ENCODE results near the gene MSRB3.
"Not testable (repeated sequence)": the region's sequence is repeated elsewhere in the genome, so short reads cannot be mapped to it uniquely, and the experiment has no call there.

The MSRB3 gene

DNA sequence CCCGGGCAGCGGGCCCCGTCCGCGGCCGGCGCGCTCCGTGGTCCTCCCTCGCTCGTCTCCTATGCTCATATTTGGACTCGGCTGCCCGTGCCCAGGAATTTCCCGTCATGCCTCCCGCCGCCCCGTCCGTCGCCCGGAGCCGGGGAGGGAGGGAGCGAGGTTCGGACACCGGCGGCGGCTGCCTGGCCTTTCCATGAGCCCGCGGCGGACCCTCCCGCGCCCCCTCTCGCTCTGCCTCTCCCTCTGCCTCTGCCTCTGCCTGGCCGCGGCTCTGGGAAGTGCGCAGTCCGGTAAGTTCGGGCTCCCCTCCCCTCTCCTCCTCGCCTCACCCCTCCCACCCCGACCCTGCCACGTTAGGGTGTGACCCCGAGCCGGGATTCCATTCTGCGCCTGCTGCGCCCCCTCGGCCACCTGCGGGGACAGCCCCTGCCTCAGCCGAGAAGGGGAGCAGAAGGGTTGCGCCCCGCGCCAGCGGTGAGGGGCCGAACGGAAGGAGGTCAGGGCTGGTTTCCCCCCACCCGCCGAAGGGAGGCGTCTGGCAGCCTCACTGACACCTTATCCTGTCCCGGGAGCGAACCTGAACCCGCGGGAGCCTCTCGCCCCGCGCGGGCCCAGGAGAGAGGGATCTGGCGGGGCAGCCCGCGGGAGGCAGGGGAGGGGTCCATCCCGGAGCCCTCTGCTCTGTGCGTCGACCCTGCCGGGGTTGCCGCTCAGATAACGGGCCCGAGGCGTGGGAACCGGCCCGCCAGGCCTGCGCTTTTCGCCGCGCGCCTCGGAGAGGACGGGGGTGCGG, at the start of gene MSRB3:
Gene MSRB3, plus strand, starts transcription at position 108 of the 793 bp plus-strand sequence. CDS start 29,897 bp downstream, outside the sequence.
- DNase-seq (ENCODE audit: low read depth, low spot score), result no peak

DNA sequence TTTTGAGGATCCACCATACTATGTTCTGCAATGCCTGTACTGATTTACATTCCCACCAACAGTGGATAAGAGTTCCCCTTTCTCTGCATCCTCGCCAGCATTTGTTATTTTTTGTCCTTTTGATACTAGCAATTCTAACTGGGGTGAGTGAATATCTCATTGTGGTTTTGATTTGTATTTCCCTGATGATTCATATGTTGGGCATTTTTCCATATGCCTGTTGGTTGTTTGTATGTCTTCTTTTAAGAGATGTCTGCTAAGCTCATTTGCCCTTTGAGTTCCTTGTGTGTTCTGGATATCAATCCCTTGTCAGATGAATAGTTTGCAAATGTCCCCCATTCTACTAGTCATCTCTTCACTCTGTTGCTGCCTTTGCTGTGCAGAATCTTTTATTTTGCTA, 49.0 kb upstream of the MSRB3 start:
- peak; percentile 48 for DNase-seq (ENCODE audit: low read depth, low spot score)

GRCh38 chr12:65232476-65233077, 45.9 kb upstream of the MSRB3 start:
- no peak for DNase-seq (ENCODE audit: low read depth, low spot score)

- no peak for DNase-seq (ENCODE audit: low read depth, low spot score)
Observed at GRCh38 chr12:65237153-65237552, 41.3 kb upstream of the MSRB3 start.

GRCh38 chr12:65238609-65239008, 39.9 kb upstream of the MSRB3 start:
- no peak for DNase-seq (ENCODE audit: low read depth, low spot score)

GRCh38 chr12:65248656-65249633, 29.5 kb upstream of the MSRB3 start:
- DNase-seq (ENCODE audit: low read depth, low spot score), result no peak

- no peak for DNase-seq (ENCODE audit: low read depth, low spot score)
Observed at GRCh38 chr12:65252515-65252914, 26.0 kb upstream of the MSRB3 start.

DNA sequence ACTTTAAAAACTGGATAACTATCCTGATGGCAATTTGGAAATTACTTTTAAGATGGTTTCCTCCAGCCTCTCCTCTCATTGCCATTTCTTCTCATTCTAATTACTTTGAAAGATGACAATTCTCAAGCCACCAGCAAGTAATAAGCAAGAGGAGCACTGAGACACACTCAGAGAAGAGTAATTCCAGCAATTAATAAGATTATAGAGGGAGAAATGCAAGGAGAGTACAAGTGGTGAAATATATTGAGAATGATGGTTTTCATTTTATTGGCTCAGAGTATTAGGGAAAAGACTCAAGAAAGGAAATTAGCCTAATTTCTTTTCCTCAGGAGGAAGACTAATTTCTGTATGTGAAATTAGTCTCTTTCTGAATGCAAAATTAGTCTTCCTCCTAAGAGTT, 20.5 kb upstream of the MSRB3 start:
- no peak for DNase-seq (ENCODE audit: low read depth, low spot score)

DNA sequence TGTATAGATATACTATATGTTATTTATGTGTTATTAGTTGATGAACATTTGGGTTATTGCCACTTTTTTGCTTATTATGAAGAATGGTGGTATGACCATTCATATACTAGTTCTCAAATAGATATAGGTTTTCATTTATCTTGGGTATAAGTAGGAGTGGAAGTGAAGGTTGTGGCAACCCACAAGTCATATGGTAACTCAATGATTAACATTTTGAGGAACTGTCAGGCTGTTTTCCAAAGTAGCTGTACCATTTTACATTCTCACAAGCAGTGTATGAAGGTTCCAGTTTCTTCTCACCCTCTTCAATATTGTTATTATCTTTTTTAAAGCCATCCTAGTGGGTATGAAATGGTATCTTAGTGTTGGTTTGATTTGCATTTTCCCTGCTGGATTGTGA, 19.0 kb upstream of the MSRB3 start:
- no peak for DNase-seq (ENCODE audit: low read depth, low spot score)

- DNase-seq (ENCODE audit: low read depth, low spot score), result no peak
Observed at GRCh38 chr12:65263777-65264176, 14.7 kb upstream of the MSRB3 start.

DNA sequence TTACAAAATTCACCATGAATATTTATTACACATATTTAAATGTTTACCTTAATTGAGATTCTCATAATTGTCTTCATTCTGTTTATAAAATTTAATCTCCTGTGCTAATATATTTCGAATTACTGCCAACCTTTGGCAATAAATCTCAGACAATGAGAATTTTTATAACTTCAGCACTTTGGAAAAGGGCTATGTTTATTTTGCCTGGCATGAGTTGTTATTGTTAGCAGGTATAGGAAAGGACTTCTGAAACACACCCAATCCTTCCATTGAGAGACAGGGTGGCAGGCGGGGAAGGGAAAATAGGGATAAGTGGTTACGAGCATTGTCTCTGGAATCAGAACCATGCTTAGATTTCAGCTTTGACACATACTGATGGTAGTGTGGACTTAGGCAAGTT, 12.1 kb upstream of the MSRB3 start:
- DNase-seq (ENCODE audit: low read depth, low spot score), result no peak

- DNase-seq (ENCODE audit: low read depth, low spot score), result no peak
Observed at GRCh38 chr12:65269603-65270002, 8.9 kb upstream of the MSRB3 start.

DNA sequence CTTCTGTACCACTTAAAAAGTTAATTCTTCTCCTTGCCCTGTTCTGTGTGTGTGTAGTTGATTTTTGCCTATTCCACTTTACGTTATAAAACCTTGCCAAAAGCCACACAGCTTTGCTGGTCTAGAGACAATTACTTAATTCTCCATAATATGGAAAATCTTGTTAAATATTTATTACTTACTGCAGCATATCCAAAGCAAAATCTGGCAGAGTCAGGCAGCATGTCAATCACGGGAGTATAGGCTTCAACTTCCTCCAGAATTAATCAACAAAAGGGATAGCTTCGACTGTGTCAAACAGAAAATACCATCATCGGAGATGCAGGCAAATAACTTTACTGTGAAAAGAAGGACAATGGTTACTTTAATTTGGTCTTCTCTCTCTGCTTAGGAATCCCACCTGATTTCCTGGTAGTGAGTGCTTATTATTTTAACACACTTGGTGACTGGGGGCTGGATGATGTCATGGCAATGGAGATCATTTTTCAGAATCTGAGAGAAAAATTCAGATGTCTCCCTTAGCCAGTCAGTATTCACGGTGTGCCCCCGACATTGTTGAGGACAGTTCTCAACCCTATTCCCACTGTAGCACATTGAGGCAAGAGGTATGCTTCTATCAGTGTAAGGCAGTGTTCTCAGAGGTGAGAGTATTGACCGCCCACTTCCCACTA, 3.7 kb upstream of the MSRB3 start:
- DNase-seq (ENCODE audit: low read depth, low spot score), result no peak

DNA sequence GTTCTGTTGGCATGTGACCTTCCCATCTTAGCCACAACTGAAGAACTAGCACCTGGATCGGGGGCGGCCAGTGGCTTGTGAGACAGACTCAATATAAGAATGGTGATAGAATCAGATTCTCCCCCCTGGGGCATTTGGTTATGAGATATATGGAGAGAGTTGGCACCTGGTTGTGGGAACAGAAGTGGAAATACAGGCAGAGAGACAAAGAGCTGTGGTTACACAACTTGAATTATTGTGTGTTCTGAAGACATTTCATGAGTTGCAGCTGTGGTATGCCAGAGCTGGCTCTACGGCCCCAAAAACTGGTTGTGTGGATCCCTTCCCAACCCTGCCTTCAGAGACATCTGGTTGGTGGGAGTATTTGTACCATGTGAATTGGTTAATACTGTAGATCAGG, 2.9 kb upstream of the MSRB3 start:
- DNase-seq (ENCODE audit: low read depth, low spot score), result no peak

DNA sequence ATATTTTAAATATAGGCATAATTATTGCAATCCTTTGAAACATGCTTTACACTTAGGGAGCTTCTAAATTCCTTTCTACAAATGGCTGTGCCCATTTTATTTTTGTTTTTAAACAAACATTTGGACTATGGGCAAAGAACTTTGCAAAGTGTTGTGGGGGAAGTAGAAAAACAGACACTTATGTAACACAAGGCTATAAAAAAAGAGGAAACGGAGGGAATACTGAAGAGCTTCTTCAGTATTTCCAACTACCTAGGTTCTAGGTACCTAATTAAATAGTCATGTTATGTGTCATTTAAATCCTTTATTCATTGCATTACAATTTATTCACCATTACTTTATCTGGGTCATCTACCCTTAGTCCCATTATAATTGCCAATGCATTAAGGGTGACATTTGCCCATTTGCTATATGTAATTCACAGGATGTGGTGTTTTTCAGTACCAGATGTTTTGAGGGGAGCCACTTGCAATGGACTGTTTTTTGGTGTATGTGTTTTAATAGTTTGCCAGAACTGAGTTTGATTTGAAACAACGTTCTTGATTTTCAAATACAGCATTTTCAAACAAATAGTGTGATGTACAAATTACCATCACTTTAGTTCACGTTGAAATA, 1.5 kb upstream of the MSRB3 start:
- DNase-seq (ENCODE audit: low read depth, low spot score), result no peak

- DNase-seq (ENCODE audit: low read depth, low spot score), result no peak
Observed at GRCh38 chr12:65277994-65278575, 398 bp upstream of the MSRB3 start.

- no peak for DNase-seq (ENCODE audit: low read depth, low spot score)
Observed at GRCh38 chr12:65279369-65280112, 1.1 kb downstream of the MSRB3 start.

GRCh38 chr12:65280306-65280705, 1.8 kb downstream of the MSRB3 start:
- DNase-seq (ENCODE audit: low read depth, low spot score), result no peak

DNA sequence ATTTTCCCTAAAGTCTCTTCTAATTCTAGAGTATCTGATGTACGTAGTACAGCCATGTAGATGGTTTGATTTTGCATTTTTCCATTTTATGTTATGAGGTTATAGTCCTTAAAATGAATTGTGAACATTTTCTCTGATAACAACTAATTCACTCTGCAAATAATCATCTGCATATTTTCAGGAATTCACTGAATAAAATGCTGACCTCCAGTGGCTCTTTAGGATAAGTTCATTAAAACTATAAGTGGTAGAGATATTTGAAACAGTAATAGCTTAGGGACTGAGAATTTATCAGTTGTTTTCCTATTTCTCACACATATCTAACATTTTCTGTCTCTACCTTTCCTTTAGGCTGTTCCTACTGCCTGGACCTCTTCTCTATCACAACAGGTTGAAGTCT, 4.4 kb downstream of the MSRB3 start:
- DNase-seq (ENCODE audit: low read depth, low spot score), result no peak

DNA sequence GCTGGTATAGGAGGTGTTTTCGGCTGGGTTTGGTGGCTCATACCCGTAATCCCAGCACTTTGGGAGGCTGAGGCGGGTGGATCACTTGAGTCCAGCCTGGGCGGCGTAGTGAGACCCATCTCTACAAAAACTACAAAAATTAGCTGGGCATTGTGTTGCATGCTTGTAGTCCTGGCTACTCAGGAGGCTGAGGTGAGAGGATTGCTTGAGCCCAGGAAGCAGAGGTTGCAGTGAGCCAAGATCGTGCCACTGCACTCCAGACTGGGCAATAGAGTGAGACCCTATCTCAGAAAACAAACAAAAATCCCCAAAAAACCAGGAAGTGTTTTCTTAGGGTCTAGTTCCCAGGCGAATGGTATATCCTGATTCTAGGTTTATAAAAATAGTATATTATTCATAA, 7.0 kb downstream of the MSRB3 start:
- not testable (repeated sequence) for DNase-seq (ENCODE audit: low read depth, low spot score)

Data from brain pericyte (primary cell).